Panc1 (cell line): ENCODE measurements around the gene GRIK4. TPM values are rescaled to one million over a fixed set of nuclear protein-coding genes. Genes with fewer than 3 reads are reported as not detected.

ENCODE experiments used
- ATAC-seq: fragments of 200-7000 bp; cut with Tn5 transposase; 2 replicates; pipeline ENCODE4 v1.9.1; 2020; ENCODE audit warnings: mild to moderate bottlenecking, moderate library complexity
- BruUV-seq: library from RNA; stranded (reverse); fragments of 400-500 nt; replicated peaks from 2 replicates; lab custom pipeline; 2021; lab: Mats Ljungman, UMichigan
- CTCF ChIA-PET: fragments of 300-600 bp; sonication (Branson Sonifier 250); formaldehyde crosslinking; loops from one replicate; lab custom pipeline; 2022; ENCODE audit warnings: antibody characterized with exemption; lab: Charles Lee
- POLR2A ChIA-PET: fragments of 300-600 bp; sonication (Branson Sonifier 250); formaldehyde crosslinking; loops from one replicate; lab custom pipeline; 2022; ENCODE audit warnings: antibody characterized with exemption; lab: Charles Lee
- DNase-seq: peaks from one replicate; pipeline ENCODE4 v3.0.0-alpha.2; 2010; ENCODE audit warnings: low read depth, low spot score
- H3K27ac ChIP-seq: 2 replicates; pipeline ENCODE4 v1.5.1; 2011; ENCODE audit warnings: mild to moderate bottlenecking, low read length, inconsistent platforms
- H3K27me3 ChIP-seq: fragments of 200-500 bp; sonication (Bioruptor generic); 2 replicates; pipeline ENCODE4 v1.6.0; 2014; ENCODE audit warnings: low read length, inconsistent platforms; ENCODE audit not compliant: control insufficient read depth, insufficient read depth
- H3K36me3 ChIP-seq: fragments of 200-500 bp; sonication (Bioruptor generic); 2 replicates; pipeline ENCODE4 v1.5.1; 2014; ENCODE audit warnings: inconsistent platforms, mild to moderate bottlenecking, low read length, moderate library complexity; ENCODE audit not compliant: control insufficient read depth, insufficient read depth
- H3K4me1 ChIP-seq: 2 replicates; pipeline ENCODE4 v1.5.1; 2011; ENCODE audit warnings: inconsistent platforms, mild to moderate bottlenecking, low read length, moderate library complexity; ENCODE audit not compliant: control insufficient read depth, insufficient read depth
- H3K4me3 ChIP-seq, 2 experiments: 2 replicates each; pipeline ENCODE4 v1.5.1; 2011 to 2012; ENCODE audit warnings: low read depth in 2 of 2, low read length in 2 of 2, mild to moderate bottlenecking in 2 of 2, inconsistent platforms in 1 of 2, moderate library complexity in 1 of 2
- H3K9me3 ChIP-seq: fragments of 200-500 bp; sonication (Bioruptor generic); 2 replicates; pipeline ENCODE4 v1.5.1; 2014; ENCODE audit warnings: low read depth, mild to moderate bottlenecking, inconsistent platforms, low read length, moderate library complexity; ENCODE audit not compliant: control insufficient read depth, insufficient read depth
- CTCF ChIP-seq: fragments of 450-650 bp; IDR thresholded peaks from 2 replicates; pipeline ENCODE4 v1.5.1; 2017; ENCODE audit warnings: mild to moderate bottlenecking
- POLR2AphosphoS5 ChIP-seq: IDR thresholded peaks from 2 replicates; pipeline ENCODE4 v1.6.1; 2012; ENCODE audit warnings: mild to moderate bottlenecking, low read depth, low read length, moderate library complexity
- REST ChIP-seq, 2 experiments: IDR thresholded peaks; 2 replicates each; pipeline ENCODE4 v1.6.1; 2011 to 2012; ENCODE audit warnings: low read depth in 2 of 2, control low read depth in 1 of 2, low read length in 1 of 2, mild to moderate bottlenecking in 1 of 2, moderate library complexity in 1 of 2; ENCODE audit not compliant: insufficient read depth in 1 of 2
- SIN3A ChIP-seq: IDR thresholded peaks from 2 replicates; pipeline ENCODE4 v1.6.1; 2012; ENCODE audit warnings: low read depth, mild to moderate bottlenecking, low read length, moderate library complexity, borderline replicate concordance; ENCODE audit not compliant: insufficient read depth
- TCF7L2 ChIP-seq: IDR thresholded peaks from 2 replicates; pipeline ENCODE4 v1.6.1; 2011; ENCODE audit warnings: mild to moderate bottlenecking, low read depth, low read length, inconsistent platforms
- in situ Hi-C: cut with HindIII; loops from 2 replicates; pipeline ENCODE4 v1.10.0; 2016; ENCODE audit warnings: low sequenced_read_pairs, low pct_unique_long_range_greater_than_20kb
- intact Hi-C: fragments of 100-400 bp; cut with micrococcal nuclease; formaldehyde crosslinking; loops from one replicate; pipeline ENCODE4 v1.10.0; 2022; ENCODE audit not compliant: unreplicated experiment
- total RNA-seq: library from RNA; stranded (reverse); gene quantifications from one replicate; pipeline ENCODE4 v1.2.1, GENCODE V29; 2021; ENCODE audit not compliant: unreplicated experiment

The GRIK4 gene
- total RNA-seq, 1 experiment from 2014 or later, result 0.62 TPM

GRCh38 chr11:120766318-120766717 lies 254.8 kb downstream of the GRIK4 start:
- intact Hi-C loops (no loop called here), in situ Hi-C loops (no loop called here)
- Histone ChIP-seq H3K4me1 (no peaks in the 10 kb centered on the region), H3K9me3 (peaks cover 5% of the 10 kb centered on the region; the same call in 1 of the 2 replicates), H3K36me3 (no peaks in the 10 kb centered on the region), H3K27ac (no peak overlapping the region), H3K27me3 (no peaks in the 10 kb centered on the region), H3K4me3 (no peak overlapping the region)
- BruUV-seq, result no TSS peak
- ATAC-seq (no peak), DNase-seq (no peak)
- CTCF ChIA-PET, result no interaction called here
- no peak for TF ChIP-seq REST (IDR thresholded peaks at IDR 0.05; ENCODE audit: insufficient read depth in 1 of 2, low read depth in 2 of 2, low read length in 1 of 2)
- POLR2A ChIA-PET, result no interaction called here

GRCh38 chr11:120768949-120769348 lies 257.4 kb downstream of the GRIK4 start:
- no peaks in the 10 kb centered on the region for H3K36me3 ChIP-seq
- in situ Hi-C loops (no loop called here), intact Hi-C loops (no loop called here)
- ChIA-PET CTCF (no interaction called here), POLR2A (interaction anchor here (0.9 kb wide), 1 partner anchor 430 kb away, joined by 3 read pairs; no protein-coding TSS in a partner anchor)
- H3K4me3 ChIP-seq, result no peak overlapping the region
- DNase-seq (no peak), ATAC-seq (no peak)
- peaks cover 5% of the 10 kb centered on the region; the same call in 1 of the 2 replicates for H3K9me3 ChIP-seq
- TF ChIP-seq CTCF (no peak), POLR2AphosphoS5 (no peak), REST (IDR thresholded peaks at IDR 0.05; ENCODE audit: insufficient read depth in 1 of 2, low read depth in 2 of 2, low read length in 1 of 2) (no peak), TCF7L2 (no peak), SIN3A (no peak)
- no peaks in the 10 kb centered on the region for H3K4me1 ChIP-seq
- no TSS peak for BruUV-seq
- no peaks in the 10 kb centered on the region for H3K27me3 ChIP-seq
- no peak overlapping the region for H3K27ac ChIP-seq
